Thyroid gland (tissue), 4 donors: ENCODE results near the gene TNFAIP8. TPM values are rescaled to one million over a fixed set of nuclear protein-coding genes. Genes with fewer than 3 reads are reported as not detected.

Source experiments
- DNase-seq, 2 donors: peaks; one replicate each; pipeline ENCODE4 v3.0.0-alpha.2; 2019
- H3K27ac ChIP-seq, 3 donors: fragments of 200-600 bp; sonication (generic); 1 replicate in 2 of 3; 2 replicates in 1 of 3; pipeline ENCODE4 v1.5.1; 2016 to 2019; ENCODE audit warnings: mild to moderate bottlenecking in 1 of 3, moderate library complexity in 1 of 3
- H3K27me3 ChIP-seq: fragments of 200-600 bp; sonication (generic); one replicate; pipeline ENCODE4 v1.5.1; 2019
- H3K36me3 ChIP-seq, 2 donors: fragments of 200-600 bp; sonication (generic); one replicate each; pipeline ENCODE4 v1.5.1; 2016 to 2019
- H3K4me1 ChIP-seq, 2 donors: fragments of 200-600 bp; sonication (generic); one replicate each; pipeline ENCODE4 v1.5.1; 2017 to 2019
- H3K4me3 ChIP-seq, 3 donors: fragments of 200-600 bp; sonication (generic); replicated peaks in 1 of 3; 1 replicate in 2 of 3; 2 replicates in 1 of 3; pipeline ENCODE4 v1.5.1; 2016; ENCODE audit warnings: mild to moderate bottlenecking in 1 of 3
- H3K9me3 ChIP-seq: fragments of 200-600 bp; sonication (generic); one replicate; pipeline ENCODE4 v1.5.1; 2017
- POLR2A ChIP-seq, 2 donors: fragments of 450-650 bp; IDR thresholded peaks; one replicate each; pipeline ENCODE4 v1.6.1; 2017; ENCODE audit warnings: antibody characterized with exemption in 2 of 2, mild to moderate bottlenecking in 2 of 2, moderate library complexity in 1 of 2
- WGBS, 2 donors: methylation state at CpG; one replicate each; pipeline ENCODE4 v1.1.5; 2017; 5-methylcytosine and 5-hydroxymethylcytosine counted together
- intact Hi-C: fragments of 100-400 bp; cut with DNase I; formaldehyde crosslinking; loops from one replicate; pipeline ENCODE4 v1.15.1; 2023
- total RNA-seq, 4 donors: library from RNA; depleted of rRNA; stranded (reverse); fragments of >200 nt; gene quantifications; one replicate each; pipeline ENCODE4 v1.2.3, GENCODE V29; 2016
- TF ChIP-seq, protein P1 (sequence below), 6 experiments: fragments of 200-600 bp in 3 of 6; fragments of 450-650 bp in 3 of 6; sonication (generic) in 3 of 6; IDR thresholded peaks; one replicate each; pipeline ENCODE4 v1.5.1; 2016 to 2019; ENCODE audit warnings: antibody characterized with exemption in 6 of 6, mild to moderate bottlenecking in 2 of 6, inconsistent platforms in 1 of 6, moderate library complexity in 1 of 6

The TNFAIP8 gene
- total RNA-seq, 4 donors from 2014 or later = 15.7 to 36.8 (median 33.6) TPM

DNA sequence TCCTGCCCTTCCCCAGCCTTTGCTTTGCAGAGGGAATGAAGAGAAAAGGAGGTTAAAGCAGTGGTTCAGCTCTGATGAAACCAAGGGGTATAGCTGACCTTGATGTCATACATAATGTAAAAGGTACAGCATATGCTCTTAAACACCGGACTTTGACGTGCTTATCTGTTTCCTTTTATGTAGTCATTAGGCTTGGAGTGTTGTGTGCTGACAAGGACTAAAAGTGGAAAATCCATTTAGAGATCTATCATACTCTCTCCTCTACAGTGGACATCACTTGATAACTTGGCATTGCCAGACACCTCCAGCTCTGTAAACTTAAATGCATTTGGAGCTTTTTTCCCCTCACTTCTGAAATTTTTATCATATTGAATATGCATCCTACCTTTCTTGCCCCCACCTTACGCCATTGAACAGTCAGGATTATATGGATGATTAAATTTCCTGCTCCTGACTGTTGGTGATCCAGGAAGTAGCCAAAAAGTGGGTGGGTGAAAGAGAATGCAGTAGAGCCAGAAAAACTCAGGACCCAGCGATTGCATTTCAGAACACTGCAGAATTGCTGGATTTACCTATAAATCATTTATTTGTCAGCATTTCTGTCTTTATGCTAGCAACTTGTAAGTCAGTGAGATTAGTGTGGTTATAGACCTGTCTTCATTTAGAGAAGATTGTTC lies 4.1 kb downstream of the TNFAIP8 start:
- H3K27me3 ChIP-seq = no peaks in the 10 kb centered on the region
- TF ChIP-seq POLR2A (IDR thresholded peaks at IDR 0.05) = no peak
- TF ChIP-seq, protein P1, sequence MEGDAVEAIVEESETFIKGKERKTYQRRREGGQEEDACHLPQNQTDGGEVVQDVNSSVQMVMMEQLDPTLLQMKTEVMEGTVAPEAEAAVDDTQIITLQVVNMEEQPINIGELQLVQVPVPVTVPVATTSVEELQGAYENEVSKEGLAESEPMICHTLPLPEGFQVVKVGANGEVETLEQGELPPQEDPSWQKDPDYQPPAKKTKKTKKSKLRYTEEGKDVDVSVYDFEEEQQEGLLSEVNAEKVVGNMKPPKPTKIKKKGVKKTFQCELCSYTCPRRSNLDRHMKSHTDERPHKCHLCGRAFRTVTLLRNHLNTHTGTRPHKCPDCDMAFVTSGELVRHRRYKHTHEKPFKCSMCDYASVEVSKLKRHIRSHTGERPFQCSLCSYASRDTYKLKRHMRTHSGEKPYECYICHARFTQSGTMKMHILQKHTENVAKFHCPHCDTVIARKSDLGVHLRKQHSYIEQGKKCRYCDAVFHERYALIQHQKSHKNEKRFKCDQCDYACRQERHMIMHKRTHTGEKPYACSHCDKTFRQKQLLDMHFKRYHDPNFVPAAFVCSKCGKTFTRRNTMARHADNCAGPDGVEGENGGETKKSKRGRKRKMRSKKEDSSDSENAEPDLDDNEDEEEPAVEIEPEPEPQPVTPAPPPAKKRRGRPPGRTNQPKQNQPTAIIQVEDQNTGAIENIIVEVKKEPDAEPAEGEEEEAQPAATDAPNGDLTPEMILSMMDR (IDR thresholded peaks at IDR 0.05) = no peak
- WGBS, 2 donors = 62 to 66% methylated on average over 4 of the region's 4 CpGs
- peak overlapping the region; percentile 25 to 86 (median 33) for H3K27ac ChIP-seq
- peaks cover 40 to 51% of the 10 kb centered on the region in 2 donors for H3K4me1 ChIP-seq
- no peak for DNase-seq
- H3K4me3 ChIP-seq = no peak overlapping the region
- H3K9me3 ChIP-seq = no peaks in the 10 kb centered on the region
- intact Hi-C loops = no loop called here
- no peaks in the 10 kb centered on the region for H3K36me3 ChIP-seq

DNA sequence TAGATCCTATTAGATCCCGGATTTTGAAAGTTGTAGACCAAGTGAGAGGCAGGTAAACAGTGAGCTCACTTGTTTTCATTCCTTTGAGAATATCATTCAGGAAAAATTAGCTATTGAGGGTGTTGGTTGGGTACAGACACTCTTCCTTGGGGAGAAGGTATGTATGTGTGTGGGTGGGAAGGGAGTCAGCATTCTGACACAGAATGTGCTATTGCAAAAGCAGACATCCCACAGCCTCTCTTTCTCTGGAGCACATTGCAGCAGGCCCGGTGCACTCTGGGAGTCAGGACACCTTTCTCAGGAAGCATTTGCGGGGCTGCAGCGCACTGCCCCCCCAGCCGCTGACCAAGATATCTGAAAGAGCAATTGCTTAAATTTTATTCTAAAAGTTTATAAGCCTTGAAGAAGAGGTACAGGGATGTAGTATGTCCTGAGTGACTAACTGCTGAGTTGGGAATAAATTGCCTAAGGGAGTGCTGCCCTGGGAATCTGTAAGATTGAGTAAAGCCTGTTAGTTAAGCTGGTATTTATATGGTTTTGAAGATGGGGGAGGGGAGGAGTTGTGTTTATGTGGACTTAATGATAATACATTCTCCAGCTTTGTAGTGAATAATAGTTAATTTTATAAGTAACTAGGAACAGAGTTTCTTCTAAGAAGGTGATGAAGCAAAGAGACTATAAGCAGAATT lies 5.2 kb downstream of the TNFAIP8 start:
- Histone ChIP-seq H3K27me3 (no peaks in the 10 kb centered on the region), H3K36me3 (no peaks in the 10 kb centered on the region), H3K27ac (peak overlapping the region; percentile 25 to 86 (median 33)), H3K9me3 (no peaks in the 10 kb centered on the region), H3K4me3 (no peak overlapping the region), H3K4me1 (peaks cover 42 to 56% of the 10 kb centered on the region in 2 donors)
- WGBS, 2 donors = 71 to 90% methylated on average over 5 of the region's 5 CpGs
- no peak for DNase-seq
- intact Hi-C loops = no loop called here
- TF ChIP-seq, protein P1 (IDR thresholded peaks at IDR 0.05) = no peak
- no peak for TF ChIP-seq POLR2A (IDR thresholded peaks at IDR 0.05)

DNA sequence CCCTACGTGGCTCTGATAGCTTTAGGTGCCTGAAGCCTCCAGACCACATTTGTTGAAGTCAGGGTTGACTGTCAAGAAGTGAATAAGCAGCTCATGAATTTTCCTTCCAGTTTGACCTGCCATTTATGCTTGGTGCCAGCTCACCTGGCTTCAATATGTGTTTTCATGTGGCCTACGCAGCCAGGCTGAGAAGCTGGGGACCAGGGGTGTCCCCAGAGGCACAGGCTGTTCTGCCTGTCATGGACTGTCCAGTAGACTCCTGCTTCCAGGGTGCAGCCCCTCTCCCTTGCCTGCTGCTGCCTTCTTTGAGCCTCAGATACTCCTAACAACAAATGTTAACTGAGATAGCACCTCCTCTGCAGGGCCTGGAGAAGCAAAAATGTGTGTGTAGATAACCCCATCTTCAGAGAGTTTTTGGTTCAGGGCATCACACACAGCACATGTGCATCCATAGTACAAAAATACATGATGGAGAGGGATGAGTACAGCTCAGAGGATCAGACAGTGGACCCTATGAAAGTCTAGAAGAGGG lies 5.8 kb downstream of the TNFAIP8 start:
- intact Hi-C loops = no loop called here
- Histone ChIP-seq H3K27me3 (no peaks in the 10 kb centered on the region), H3K27ac (peak overlapping the region in 1 of 3 donors; percentile 86), H3K4me1 (peaks cover 48 to 62% of the 10 kb centered on the region in 2 donors), H3K4me3 (no peak overlapping the region), H3K9me3 (no peaks in the 10 kb centered on the region), H3K36me3 (no peaks in the 10 kb centered on the region)
- TF ChIP-seq, protein P1 (IDR thresholded peaks at IDR 0.05) = no peak
- no peak for TF ChIP-seq POLR2A (IDR thresholded peaks at IDR 0.05)
- no peak for DNase-seq
- whole genome bisulfite sequencing, 2 donors = 86 to 95% methylated on average over 2 of the region's 2 CpGs

DNA sequence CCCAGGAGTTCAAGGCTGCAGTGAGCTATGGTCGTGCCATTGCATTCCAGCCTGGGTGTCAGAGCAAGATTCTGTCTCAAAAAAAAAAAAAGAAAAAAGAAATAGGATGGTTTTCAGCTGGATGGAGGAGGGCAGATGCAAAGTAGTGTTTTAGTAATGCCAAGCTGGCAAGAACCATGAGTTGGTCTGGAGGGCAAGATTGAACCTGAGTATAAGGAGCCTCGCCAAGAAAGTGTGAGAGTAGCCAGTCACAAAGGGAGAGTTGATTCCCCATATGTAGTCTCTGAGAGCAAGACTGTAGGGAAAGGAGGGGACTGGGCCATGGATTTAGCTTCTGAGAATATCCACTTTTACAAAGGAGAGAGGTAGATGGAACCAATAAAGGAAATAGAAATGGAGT lies 6.9 kb downstream of the TNFAIP8 start:
- H3K4me1 ChIP-seq = peaks cover 53 to 65% of the 10 kb centered on the region in 2 donors
- 93 to 97% methylated on average over 2 of the region's 2 CpGs for WGBS, 2 donors
- TF ChIP-seq, protein P1 (IDR thresholded peaks at IDR 0.05) = no peak
- TF ChIP-seq POLR2A (IDR thresholded peaks at IDR 0.05) = no peak

DNA sequence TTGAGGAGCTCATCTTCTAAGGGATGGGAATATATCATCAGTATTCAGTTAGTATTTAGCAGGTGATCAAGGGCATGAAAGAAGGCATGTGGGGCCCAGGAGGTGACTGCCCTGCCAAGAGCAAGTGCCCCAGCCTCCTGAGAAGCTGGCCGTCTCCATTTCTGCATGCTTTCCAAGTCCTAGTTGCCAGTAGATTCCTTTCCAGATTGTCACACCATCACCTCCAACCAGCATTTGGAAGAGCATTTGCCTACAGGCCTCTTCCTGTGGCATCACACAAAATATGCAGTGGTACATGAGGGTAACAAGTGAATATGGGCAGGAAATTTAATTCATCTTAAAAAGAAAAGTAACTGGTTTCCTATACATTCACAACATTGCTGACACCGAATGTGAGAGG lies 7.5 kb downstream of the TNFAIP8 start:
- no peaks in the 10 kb centered on the region for H3K9me3 ChIP-seq
- no peak for DNase-seq
- H3K36me3 ChIP-seq = no peaks in the 10 kb centered on the region
- intact Hi-C loops = no loop called here
- no peak overlapping the region for H3K4me3 ChIP-seq
- H3K27me3 ChIP-seq = no peaks in the 10 kb centered on the region
- no peak overlapping the region for H3K27ac ChIP-seq
- WGBS, 2 donors = 80 to 87% methylated on average over 2 of the region's 2 CpGs
- TF ChIP-seq, protein P1 (IDR thresholded peaks at IDR 0.05) = no peak
- TF ChIP-seq POLR2A (IDR thresholded peaks at IDR 0.05) = no peak
- H3K4me1 ChIP-seq = peaks cover 54 to 66% of the 10 kb centered on the region in 2 donors

More for the DNA sequence above, 6.9 kb downstream of the TNFAIP8 start:
- DNase-seq = no peak
- Histone ChIP-seq H3K27ac (no peak overlapping the region), H3K9me3 (no peaks in the 10 kb centered on the region), H3K27me3 (no peaks in the 10 kb centered on the region), H3K4me3 (no peak overlapping the region), H3K36me3 (no peaks in the 10 kb centered on the region)
- intact Hi-C loops = no loop called here
